CD1c-positive myeloid dendritic cell (primary cell): ENCODE data around the gene SP1.
"Not testable (repeated sequence)": the region's sequence is repeated elsewhere in the genome, so short reads cannot be mapped to it uniquely, and the experiment has no call there.

Experiments used
- DNase-seq: peaks from one replicate; pipeline ENCODE4 v3.0.0-alpha.2; 2016; ENCODE audit errors: extremely low spot score

The SP1 gene

GRCh38 chr12:53380104-53380793 lies at the start of gene SP1:
SP1 (plus strand) TSS chr12:53380176; CDS start chr12:53380292, 116 bp downstream.
- peak; percentile 93 for DNase-seq

- no peak for DNase-seq
Observed at GRCh38 chr12:53330671-53331070, 49.3 kb upstream of the SP1 start.

GRCh38 chr12:53332339-53332738 lies 47.6 kb upstream of the SP1 start:
- not testable (repeated sequence) for DNase-seq

GRCh38 chr12:53332744-53333143 lies 47.2 kb upstream of the SP1 start:
- no peak for DNase-seq

GRCh38 chr12:53333289-53333688 lies 46.7 kb upstream of the SP1 start:
- DNase-seq, result no peak

- no peak for DNase-seq
Observed at GRCh38 chr12:53333845-53334244, 46.1 kb upstream of the SP1 start.

- no peak for DNase-seq
Observed at GRCh38 chr12:53334822-53335221, 45.2 kb upstream of the SP1 start.

- DNase-seq, result peak; percentile 32
Observed at GRCh38 chr12:53336181-53336681, 43.7 kb upstream of the SP1 start, which contains the start of gene SP7. SP7 (minus strand) TSS chr12:53336354; CDS start chr12:53335646, 708 bp downstream.

GRCh38 chr12:53338017-53338416 lies 42.0 kb upstream of the SP1 start:
- DNase-seq, result no peak

- no peak for DNase-seq
Observed at GRCh38 chr12:53338916-53339315, 41.1 kb upstream of the SP1 start.

- DNase-seq, result no peak
Observed at GRCh38 chr12:53340398-53340797, 39.6 kb upstream of the SP1 start.

GRCh38 chr12:53343449-53343848 lies 36.5 kb upstream of the SP1 start:
- no peak for DNase-seq

- DNase-seq, result no peak
Observed at GRCh38 chr12:53343969-53344368, 36.0 kb upstream of the SP1 start.

- no peak for DNase-seq
Observed at GRCh38 chr12:53344487-53344823, 35.5 kb upstream of the SP1 start.

- DNase-seq, result peak; percentile 64
Observed at GRCh38 chr12:53344824-53345485, 35.0 kb upstream of the SP1 start.

- DNase-seq, result no peak
Observed at GRCh38 chr12:53345486-53346188, 34.3 kb upstream of the SP1 start.

- DNase-seq, result peak; percentile 25
Observed at GRCh38 chr12:53346491-53346890, 33.5 kb upstream of the SP1 start.

- DNase-seq, result no peak
Observed at GRCh38 chr12:53347905-53348304, 32.1 kb upstream of the SP1 start.

GRCh38 chr12:53352331-53353256 lies 27.4 kb upstream of the SP1 start:
- peak; percentile 93 for DNase-seq

GRCh38 chr12:53353257-53353655 lies 26.7 kb upstream of the SP1 start:
- DNase-seq, result peak; percentile 14

GRCh38 chr12:53355121-53355520 lies 24.9 kb upstream of the SP1 start:
- no peak for DNase-seq
